Muscle of arm (tissue), 12 donors: ENCODE measurements around the gene JPT2. TPM values are rescaled to one million over a fixed set of nuclear protein-coding genes. Genes with fewer than 3 reads are reported as not detected.
"Not testable (repeated sequence)": the region's sequence is repeated elsewhere in the genome, so short reads cannot be mapped to it uniquely, and the experiment has no call there.

Experiments used
- DNase-seq: peaks from one replicate; pipeline ENCODE4 v3.0.0-alpha.2; 2013
- polyA plus RNA-seq, 12 donors: library from polyadenylated mRNA; unstranded; fragments of 120-200 nt; gene quantifications; one replicate each; pipeline ENCODE4 v1.2.1, GENCODE V29; 2013; ENCODE audit not compliant: insufficient read length in 12 of 12

The JPT2 gene
- polyA plus RNA-seq, 12 donors = 39.0 to 67.5 (median 48.1) TPM; not detected in 1

GRCh38 chr16:1673424-1674151, 4.5 kb upstream of the JPT2 start:
- DNase-seq = no peak

GRCh38 chr16:1674306-1674705, 3.8 kb upstream of the JPT2 start:
- no peak for DNase-seq

GRCh38 chr16:1674751-1675664, 3.1 kb upstream of the JPT2 start:
- DNase-seq = no peak

DNA sequence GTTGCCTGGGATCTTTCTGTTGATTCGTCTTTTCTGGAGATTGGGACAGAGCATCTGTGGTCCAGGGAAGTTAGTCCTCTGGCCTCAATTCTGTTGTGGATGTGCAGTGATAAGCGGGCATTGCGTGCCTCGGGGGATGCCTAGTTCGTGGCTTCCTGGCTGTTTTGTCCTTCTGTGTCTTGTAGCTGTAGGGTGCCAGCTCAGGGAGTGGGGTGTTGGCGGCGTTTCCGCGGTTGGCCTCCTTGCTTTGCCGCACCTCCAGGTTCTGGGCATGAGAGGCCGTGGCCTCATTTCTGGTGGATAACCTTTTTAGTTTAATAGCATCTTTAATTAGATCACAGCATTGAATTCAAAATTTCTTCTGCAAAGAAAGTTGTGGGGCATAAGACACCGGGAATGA, 1.4 kb upstream of the JPT2 start:
- DNase-seq = no peak

DNA sequence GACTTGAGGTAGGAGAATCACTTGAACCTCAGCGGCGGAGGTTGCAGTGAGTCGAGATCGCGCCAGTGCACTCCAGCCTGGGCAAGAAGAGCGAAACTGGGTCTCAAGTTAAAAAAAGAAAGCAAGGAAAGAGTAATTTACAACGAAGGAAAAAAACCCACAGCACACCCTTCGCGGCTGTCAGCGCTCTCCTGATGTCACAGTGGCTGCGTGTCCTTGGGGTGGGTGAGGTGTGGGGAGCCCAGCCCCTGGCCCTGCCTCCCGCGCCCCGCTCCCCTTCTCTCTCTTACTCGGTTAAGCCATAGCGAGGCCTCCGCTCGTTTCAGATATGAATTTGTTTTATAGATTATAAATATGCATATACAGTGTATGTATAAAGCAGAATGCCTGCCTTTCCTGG, 740 bp upstream of the JPT2 start:
- no peak for DNase-seq

DNA sequence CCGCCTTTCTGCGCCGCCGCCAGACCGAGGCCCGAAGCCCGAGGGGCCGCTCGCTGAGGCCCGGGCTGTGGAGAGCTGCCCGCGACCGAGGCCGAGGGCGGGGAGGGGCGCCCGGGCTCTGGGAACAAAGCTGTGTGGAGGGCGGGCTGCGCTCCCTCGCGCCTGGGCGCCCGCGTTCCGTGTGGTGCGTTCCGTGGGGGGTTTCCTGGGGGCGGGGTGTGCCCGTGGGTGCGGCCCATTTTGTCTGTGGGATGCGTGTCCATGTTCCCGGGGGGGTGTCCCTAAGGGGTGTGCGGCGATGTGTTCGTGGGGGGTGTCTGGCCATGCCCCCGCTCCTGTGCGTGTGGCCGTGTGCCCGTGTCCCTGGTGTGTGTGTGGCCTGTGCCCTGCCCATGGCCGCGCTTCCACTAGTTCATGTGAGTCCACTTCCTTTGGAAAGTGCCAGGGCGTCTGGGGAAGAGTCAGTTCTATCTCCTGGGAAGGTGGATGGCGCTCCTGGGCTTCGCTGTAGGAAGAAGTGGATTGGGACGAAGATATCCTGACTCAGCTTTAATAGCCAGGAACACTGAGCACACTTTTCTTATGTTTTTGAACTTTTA, 520 bp downstream of the JPT2 start:
- DNase-seq = peak; percentile 11

DNA sequence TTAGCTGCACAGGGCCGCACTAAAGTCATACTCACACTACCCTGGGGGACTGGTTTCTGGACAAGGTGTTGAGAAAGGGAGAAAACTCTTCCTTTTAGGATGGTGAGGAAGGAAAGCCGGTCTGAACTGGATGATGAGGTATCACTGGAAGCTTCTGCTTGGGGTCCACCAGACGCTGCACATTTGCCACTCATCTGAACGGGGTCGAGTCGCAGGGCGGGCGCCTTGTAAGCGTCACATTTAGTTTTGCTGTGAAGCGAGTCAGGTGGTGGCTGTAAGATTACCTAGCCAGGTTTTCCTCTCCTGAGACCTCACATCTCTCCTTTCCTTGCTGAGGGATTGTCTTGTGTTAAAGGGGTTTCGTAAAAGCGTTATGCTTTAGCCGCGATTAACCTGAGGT, 2.3 kb downstream of the JPT2 start:
- no peak for DNase-seq

GRCh38 chr16:1681032-1681431, 3.0 kb downstream of the JPT2 start:
- no peak for DNase-seq

GRCh38 chr16:1687427-1688316, 9.6 kb downstream of the JPT2 start:
- DNase-seq = no peak

DNA sequence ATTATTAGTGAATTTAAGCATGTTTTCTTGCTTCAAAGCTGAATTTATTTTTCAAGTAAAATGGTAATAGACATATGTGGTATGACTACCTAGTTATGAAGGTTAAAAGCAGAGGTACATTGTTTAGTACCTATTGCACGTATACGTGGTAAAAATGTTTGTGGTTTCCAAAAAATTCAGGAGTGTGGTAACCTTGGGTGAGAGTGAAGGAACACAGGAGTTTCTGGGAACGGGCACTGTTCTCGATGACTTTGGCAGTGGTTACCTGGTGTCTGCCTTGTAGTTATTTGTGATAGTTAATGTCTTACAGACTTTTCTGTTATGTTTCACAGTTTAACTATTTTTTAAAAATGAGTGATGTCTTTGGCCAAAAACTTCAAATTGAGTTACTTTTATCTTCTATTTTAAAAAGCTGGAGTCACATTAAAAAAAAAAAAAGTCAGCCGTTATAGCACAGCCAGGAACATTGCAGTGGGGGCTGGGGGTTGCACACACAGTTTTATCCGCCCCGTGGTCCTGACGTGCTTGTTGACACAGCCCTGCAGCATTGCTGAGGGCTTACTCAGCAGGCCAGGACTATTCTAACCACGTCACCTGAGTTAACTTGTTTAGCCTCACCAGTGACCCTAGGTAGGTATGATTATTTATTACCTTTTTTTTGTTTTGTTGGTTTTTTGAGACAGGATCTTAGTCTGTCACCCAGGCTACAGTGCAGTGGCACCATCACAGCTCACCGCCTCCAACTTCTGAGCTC, 10.9 kb downstream of the JPT2 start:
- no peak for DNase-seq

DNA sequence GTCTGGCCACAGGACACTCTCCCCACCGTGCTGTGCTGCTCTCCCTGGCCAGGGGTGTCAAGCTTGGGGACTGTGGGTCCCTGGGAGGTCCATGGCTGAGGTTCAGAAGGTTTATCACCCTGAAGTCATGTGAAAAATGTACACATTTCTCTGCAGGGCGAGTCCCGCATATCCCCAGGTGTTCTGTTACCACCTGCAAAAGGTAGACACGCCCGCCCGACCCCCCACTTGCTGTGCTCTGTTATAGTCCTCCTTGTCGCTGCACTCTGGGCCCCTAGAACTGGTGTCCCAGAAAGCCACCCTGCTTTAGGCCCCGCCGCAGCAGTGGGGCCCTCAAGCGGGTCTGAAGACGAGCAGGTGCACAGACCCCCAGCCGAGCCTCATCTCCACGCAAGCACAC, 11.8 kb downstream of the JPT2 start:
- DNase-seq = no peak

DNA sequence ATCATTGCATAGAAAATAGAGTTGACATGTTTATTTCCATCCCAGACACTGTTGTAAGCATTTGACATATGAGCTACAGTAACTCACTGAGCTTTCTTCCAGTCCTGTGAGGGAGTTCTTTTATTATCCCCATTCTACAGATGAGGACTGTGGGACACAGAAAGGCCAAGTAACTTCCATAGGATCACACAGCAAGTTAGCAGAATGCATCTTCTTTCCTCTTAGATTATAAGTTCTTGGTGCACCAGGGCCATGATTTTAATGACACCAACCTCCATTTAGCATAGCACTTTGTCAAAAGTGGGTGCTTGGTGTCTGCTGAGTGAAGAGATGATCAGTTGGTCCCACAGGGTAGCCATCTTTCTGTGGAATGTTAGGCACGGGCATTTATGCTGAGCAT, 12.7 kb downstream of the JPT2 start:
- DNase-seq = no peak

- DNase-seq = no peak
Observed at GRCh38 chr16:1691276-1691675, 13.2 kb downstream of the JPT2 start.

GRCh38 chr16:1691956-1692355, 13.9 kb downstream of the JPT2 start:
- DNase-seq = no peak

DNA sequence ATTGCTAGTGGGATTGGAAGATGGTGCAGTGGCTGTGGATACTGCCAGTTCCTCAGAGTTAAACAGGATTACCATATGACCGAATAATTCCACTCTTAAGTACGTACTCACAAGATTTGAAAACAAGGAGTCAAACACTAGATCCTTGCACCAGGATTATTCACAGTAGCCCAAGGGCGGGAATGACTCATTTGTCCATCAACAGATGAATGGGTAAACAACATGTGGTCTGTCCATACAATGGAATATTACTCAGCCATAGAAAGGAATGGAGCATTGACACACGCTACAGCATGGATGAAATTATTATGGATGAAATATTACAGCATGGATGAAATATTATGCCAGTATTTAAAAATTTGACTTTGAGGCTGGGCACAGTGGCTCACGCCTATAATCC, 18.8 kb downstream of the JPT2 start:
- no peak for DNase-seq

DNA sequence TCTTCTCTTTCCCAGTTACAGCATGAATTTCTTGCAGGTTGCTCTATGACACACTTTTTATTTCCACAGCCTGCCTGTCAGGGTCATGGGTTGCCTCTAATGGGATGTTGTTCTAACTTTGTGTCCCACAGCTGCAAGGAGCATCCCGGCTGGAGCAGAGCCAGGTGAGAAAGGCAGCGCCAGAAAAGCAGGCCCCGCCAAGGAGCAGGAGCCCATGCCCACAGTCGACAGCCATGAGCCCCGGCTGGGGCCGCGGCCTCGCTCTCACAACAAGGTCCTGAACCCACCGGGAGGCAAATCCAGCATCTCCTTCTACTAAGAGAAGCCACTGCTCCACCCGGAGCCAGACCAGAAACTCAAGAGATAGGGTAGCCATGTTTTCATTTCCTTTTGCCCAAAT, 20.6 kb downstream of the JPT2 start:
- DNase-seq = no peak

DNA sequence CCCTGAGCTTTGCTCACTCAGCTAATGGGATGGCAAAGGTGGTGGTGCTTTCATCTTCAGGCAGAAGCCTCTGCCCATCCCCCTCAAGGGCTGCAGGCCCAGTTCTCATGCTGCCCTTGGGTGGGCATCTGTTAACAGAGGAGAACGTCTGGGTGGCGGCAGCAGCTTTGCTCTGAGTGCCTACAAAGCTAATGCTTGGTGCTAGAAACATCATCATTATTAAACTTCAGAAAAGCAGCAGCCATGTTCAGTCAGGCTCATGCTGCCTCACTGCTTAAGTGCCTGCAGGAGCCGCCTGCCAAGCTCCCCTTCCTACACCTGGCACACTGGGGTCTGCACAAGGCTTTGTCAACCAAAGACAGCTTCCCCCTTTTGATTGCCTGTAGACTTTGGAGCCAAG, 22.2 kb downstream of the JPT2 start:
- DNase-seq = no peak

- no peak for DNase-seq
Observed at GRCh38 chr16:1701216-1701878, 23.3 kb downstream of the JPT2 start.

- DNase-seq = not testable (repeated sequence)
Observed at GRCh38 chr16:1705324-1705687, 27.2 kb downstream of the JPT2 start.

- peak; percentile 93 for DNase-seq
Observed at GRCh38 chr16:1705688-1706385, 27.8 kb downstream of the JPT2 start, which contains the start of gene MAPK8IP3. Gene MAPK8IP3, plus strand, starts transcription at chr16:1706195. Its CDS starts 145 bp downstream, at chr16:1706340.
